Skin of body (tissue), 2 donors: ENCODE results near the gene ARMC7. TPM values are rescaled to one million over a fixed set of nuclear protein-coding genes. Genes with fewer than 3 reads are reported as not detected.
"Not testable (repeated sequence)": the region's sequence is repeated elsewhere in the genome, so short reads cannot be mapped to it uniquely, and the experiment has no call there.

Experiments
- DNase-seq: peaks from one replicate; lab custom pipeline; 2025; lab: John Stamatoyannopoulos, UW
- total RNA-seq: library from RNA; depleted of rRNA; stranded (reverse); fragments of >200 nt; gene quantifications from one replicate; pipeline ENCODE4 v1.2.3, GENCODE V29; 2014

The ARMC7 gene
- total RNA-seq, 1 donor from 2014 or later, result 2.1 TPM

- DNase-seq, result no peak
Measured at GRCh38 chr17:75099881-75100595, 9.7 kb upstream of the ARMC7 start.

- DNase-seq, result no peak
Measured at GRCh38 chr17:75102385-75102821, 7.4 kb upstream of the ARMC7 start.

- no peak for DNase-seq
Measured at GRCh38 chr17:75103601-75104554, 5.9 kb upstream of the ARMC7 start.

- DNase-seq, result no peak
Measured at GRCh38 chr17:75105126-75106080, 4.4 kb upstream of the ARMC7 start.

- no peak for DNase-seq
Measured at GRCh38 chr17:75108193-75108592, 1.6 kb upstream of the ARMC7 start.

- no peak for DNase-seq
Measured at GRCh38 chr17:75109046-75109406, 743 bp upstream of the ARMC7 start.

GRCh38 chr17:75110234-75110937 lies 617 bp downstream of the ARMC7 start:
- DNase-seq, result no peak

- DNase-seq, result no peak
Measured at GRCh38 chr17:75111777-75112335, 2.1 kb downstream of the ARMC7 start.

GRCh38 chr17:75113798-75114551 lies 4.2 kb downstream of the ARMC7 start:
- peak; percentile 84 for DNase-seq

- DNase-seq, result no peak
Measured at GRCh38 chr17:75114552-75115314, 5.0 kb downstream of the ARMC7 start.

- no peak for DNase-seq
Measured at GRCh38 chr17:75115555-75115954, 5.8 kb downstream of the ARMC7 start.

GRCh38 chr17:75116737-75117136 lies 7.0 kb downstream of the ARMC7 start:
- DNase-seq, result no peak

GRCh38 chr17:75118307-75118706 lies 8.5 kb downstream of the ARMC7 start:
- DNase-seq, result no peak

- DNase-seq, result no peak
Measured at GRCh38 chr17:75124041-75124818, 14.5 kb downstream of the ARMC7 start.

GRCh38 chr17:75124819-75125162 lies 15.0 kb downstream of the ARMC7 start:
- no peak for DNase-seq

- no peak for DNase-seq
Measured at GRCh38 chr17:75125984-75126383, 16.2 kb downstream of the ARMC7 start.

- no peak for DNase-seq
Measured at GRCh38 chr17:75126954-75127353, 17.2 kb downstream of the ARMC7 start.

GRCh38 chr17:75127936-75128335 lies 18.2 kb downstream of the ARMC7 start:
- DNase-seq, result not testable (repeated sequence)
